Choroid plexus epithelial cell (primary cell): Measurements from ENCODE around the gene SPTBN4.
"Not testable (repeated sequence)": the region's sequence is repeated elsewhere in the genome, so short reads cannot be mapped to it uniquely, and the experiment has no call there.

Experiments used
- DNase-seq: peaks from one replicate; pipeline ENCODE4 v3.0.0-alpha.2; 2010; ENCODE audit warnings: low read depth
- H3K4me3 ChIP-seq: 2 replicates; pipeline ENCODE4 v1.5.1; 2011; ENCODE audit warnings: low read depth, mild to moderate bottlenecking, control low read depth, low read length, moderate library complexity
- TF ChIP-seq, protein P1 (sequence below): conservative IDR thresholded peaks from 2 replicates; pipeline ENCODE4 v1.5.1; 2011; ENCODE audit warnings: low read depth, mild to moderate bottlenecking, control low read depth, inconsistent platforms, low read length, moderate library complexity

SPTBN4 gene

DNA sequence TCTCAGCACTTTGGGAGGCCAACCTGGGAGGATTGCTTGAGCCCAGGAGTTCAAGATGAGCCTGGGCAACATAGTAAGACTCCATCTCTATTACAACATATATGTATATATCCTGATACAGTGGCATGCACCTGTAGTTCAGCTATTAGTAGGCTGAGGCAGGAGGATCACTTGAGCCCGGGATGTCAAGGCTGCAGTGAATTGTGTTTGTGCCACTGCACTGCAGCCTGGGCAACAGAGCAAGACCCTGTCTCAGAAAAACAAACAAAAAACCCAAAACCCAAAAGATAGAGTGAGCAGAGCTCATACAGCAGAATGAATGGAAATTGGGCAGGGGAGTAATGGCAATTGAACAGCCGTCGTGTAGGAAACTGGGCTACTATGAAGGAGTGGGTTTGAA, 92.6 kb downstream of the SPTBN4 start:
- no peak for DNase-seq
- H3K4me3 ChIP-seq: no peak overlapping the region
- TF ChIP-seq, protein P1, sequence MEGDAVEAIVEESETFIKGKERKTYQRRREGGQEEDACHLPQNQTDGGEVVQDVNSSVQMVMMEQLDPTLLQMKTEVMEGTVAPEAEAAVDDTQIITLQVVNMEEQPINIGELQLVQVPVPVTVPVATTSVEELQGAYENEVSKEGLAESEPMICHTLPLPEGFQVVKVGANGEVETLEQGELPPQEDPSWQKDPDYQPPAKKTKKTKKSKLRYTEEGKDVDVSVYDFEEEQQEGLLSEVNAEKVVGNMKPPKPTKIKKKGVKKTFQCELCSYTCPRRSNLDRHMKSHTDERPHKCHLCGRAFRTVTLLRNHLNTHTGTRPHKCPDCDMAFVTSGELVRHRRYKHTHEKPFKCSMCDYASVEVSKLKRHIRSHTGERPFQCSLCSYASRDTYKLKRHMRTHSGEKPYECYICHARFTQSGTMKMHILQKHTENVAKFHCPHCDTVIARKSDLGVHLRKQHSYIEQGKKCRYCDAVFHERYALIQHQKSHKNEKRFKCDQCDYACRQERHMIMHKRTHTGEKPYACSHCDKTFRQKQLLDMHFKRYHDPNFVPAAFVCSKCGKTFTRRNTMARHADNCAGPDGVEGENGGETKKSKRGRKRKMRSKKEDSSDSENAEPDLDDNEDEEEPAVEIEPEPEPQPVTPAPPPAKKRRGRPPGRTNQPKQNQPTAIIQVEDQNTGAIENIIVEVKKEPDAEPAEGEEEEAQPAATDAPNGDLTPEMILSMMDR: no peak

DNA sequence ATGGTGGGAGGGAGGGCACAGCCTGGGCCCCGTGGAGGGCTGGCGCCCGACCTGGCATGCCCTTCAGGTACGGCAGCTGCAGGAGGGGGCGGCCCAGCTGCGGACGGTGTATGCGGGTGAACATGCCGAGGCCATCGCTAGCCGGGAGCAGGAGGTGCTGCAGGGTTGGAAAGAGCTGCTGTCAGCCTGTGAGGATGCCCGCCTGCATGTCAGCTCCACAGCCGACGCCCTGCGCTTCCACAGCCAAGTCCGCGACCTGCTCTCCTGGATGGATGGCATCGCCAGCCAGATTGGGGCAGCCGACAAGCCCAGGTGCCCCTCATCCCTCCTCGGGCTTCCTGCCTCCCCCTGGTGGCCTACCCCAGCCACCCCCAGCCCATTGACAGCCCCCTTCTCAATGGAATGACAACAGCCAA, 93.3 kb downstream of the SPTBN4 start:
- no peak for DNase-seq
- TF ChIP-seq, protein P1: no peak
- no peak overlapping the region for H3K4me3 ChIP-seq

DNA sequence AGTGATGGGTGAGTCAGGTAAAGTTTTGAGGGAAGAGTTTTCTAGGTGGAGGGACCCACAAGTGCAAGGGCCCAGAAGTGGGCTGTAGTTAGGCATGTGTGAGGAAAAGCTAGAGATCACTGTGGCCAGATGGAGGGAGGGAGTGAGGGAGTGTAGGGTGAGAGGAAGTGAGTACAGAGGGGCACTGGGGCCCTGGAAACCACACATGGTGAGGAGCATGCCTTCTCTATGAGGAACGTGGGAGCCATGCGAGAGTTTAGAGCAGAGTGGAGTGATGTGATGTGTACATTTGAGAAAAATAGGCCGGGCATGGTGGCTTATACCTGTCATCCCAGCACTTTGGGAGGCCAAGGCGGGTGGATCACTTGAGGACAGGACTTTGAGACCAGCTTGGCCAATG, 95.1 kb downstream of the SPTBN4 start:
- DNase-seq: no peak
- no peak overlapping the region for H3K4me3 ChIP-seq
- TF ChIP-seq, protein P1: no peak

DNA sequence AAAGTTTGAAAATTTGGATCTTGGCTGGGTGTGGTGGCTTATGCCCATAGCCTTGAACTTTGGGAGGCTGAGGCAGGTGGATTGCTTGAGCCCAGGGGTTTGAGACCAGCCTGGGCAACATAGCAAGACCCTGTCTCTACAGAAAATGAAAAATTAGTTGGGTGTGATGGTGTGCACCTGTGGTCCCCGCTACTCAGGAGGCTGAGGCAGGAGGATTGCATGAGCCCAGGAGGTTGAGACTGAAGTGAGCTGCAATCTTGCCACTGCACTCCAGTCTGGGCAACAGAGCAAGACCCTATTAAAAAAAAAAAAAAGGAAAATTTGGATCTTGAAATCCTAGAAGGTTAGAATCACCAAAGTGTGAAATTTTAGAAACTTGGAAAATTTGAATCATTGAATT, 97.7 kb downstream of the SPTBN4 start:
- not testable (repeated sequence) for H3K4me3 ChIP-seq, DNase-seq

DNA sequence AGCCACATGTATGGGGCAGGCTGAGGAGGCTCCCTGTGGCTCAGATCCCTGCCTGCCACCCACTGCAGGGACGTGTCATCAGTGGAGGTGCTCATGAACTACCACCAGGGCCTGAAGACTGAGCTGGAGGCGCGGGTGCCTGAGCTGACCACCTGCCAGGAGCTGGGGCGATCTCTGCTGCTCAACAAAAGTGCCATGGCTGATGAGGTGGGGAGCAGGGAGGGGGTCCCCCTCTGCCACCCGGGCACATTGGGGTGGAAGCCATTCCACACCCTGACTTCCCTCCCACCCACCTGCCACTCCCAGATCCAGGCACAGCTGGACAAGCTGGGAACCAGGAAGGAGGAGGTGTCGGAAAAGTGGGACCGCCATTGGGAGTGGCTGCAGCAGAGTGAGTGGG, 98.6 kb downstream of the SPTBN4 start:
- TF ChIP-seq, protein P1: no peak
- no peak overlapping the region for H3K4me3 ChIP-seq

DNA sequence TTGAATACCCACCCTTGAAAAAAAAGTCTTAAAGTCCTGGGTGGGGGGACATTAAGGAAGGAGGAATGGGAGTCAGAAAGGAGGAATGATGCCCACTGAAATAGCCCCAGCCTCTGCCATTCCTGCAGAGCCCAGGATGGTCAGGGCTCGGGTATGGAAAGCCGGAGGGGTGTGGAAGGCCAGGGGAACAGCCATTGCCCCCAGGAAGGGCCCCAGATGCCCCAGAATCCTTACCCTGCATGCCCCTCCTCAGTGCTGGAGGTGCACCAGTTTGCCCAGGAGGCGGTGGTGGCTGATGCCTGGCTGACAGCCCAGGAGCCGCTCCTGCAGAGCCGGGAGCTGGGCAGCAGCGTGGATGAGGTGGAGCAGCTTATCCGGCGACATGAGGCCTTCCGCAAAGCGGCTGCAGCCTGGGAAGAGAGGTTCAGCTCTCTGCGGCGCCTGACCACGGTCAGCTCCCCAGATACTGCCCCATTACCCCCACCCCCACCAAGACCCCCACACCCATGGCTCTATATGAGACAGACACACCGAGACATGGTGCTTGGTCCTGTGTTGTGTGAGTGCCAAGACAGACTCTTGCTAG, 99.2 kb downstream of the SPTBN4 start:
- TF ChIP-seq, protein P1: no peak
- no peak for DNase-seq
- no peak overlapping the region for H3K4me3 ChIP-seq

More for the DNA sequence above, 98.6 kb downstream of the SPTBN4 start:
- DNase-seq: no peak

DNA sequence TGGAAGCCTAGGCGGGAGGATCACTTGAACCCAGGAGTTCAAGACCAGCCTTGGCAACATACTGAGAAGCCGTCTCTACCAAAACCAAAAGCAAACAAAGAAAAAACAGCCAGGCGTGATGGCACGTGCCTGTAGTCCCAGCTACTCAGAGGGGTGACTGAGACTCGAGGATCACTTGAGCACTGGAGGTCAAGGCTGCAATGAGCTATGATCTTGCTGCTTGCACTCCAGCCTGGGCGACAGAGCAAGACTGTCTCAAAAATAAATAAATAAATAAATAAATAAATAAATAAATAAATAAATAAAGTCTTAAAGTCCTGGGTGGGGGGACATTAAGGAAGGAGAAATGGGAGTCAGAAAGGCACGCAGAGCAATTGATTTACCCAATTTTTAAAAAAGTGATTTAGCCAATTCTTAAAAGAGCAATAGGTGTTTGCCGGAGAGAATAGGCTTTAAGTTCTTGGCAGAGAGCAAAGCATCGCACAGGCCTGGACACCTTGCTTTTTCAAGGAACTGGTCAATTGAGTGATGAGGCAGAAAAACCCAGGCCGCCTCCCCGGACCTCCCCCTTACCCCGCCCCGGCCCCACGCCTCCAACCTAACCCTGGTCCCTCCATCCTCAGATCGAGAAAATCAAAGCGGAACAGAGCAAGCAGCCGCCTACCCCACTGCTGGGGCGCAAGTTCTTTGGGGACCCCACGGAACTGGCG, 100.4 kb downstream of the SPTBN4 start:
- TF ChIP-seq, protein P1: no peak
- peak overlapping the region; percentile 26 for H3K4me3 ChIP-seq
- DNase-seq: no peak
